ENCODE measurements around the gene ZNF558. TPM values are rescaled to one million over a fixed set of nuclear protein-coding genes. Genes with fewer than 3 reads are reported as not detected.

ZNF558 gene
- 10 to 100 TPM; 20.4 to 63.1 (median 30.3) TPM for total RNA-seq
- polyA plus RNA-seq: 10 to 100 TPM in 1 of 3 donors, 1 to 10 TPM in 2; 6.0 to 16.9 (median 7.8) TPM
- long read RNA-seq, donor 1, full-length matches to known transcripts: 1 of 1 reads
- long read RNA-seq, donor 1, partial matches to known transcripts: 0 of 1 reads
- long read RNA-seq, donor 1, other reads (novel, unspliced or antisense): 0 of 1 reads
- long read RNA-seq, donor 2, partial matches to known transcripts: 0 of 1 reads
- long read RNA-seq, donor 2, other reads (novel, unspliced or antisense): 0 of 1 reads
- long read RNA-seq, donor 3, partial matches to known transcripts: 0 of 1 reads
- long read RNA-seq, donor 3, other reads (novel, unspliced or antisense): 0 of 1 reads
- long read RNA-seq, donor 4: 0 reads
- long read RNA-seq, donor 5, full-length matches to known transcripts: 2 of 2 reads
- long read RNA-seq, donor 5, partial matches to known transcripts: 0 of 2 reads
- long read RNA-seq, donor 5, other reads (novel, unspliced or antisense): 0 of 2 reads
- long read RNA-seq, donor 6, full-length matches to known transcripts: 5 of 5 reads
- long read RNA-seq, donor 6, partial matches to known transcripts: 0 of 5 reads
- long read RNA-seq, donor 6, other reads (novel, unspliced or antisense): 0 of 5 reads
- long read RNA-seq, donor 7: 0 reads
- long read RNA-seq, donor 8, full-length matches to known transcripts: 1 of 1 reads
- long read RNA-seq, donor 8, partial matches to known transcripts: 0 of 1 reads
- long read RNA-seq, donor 8, other reads (novel, unspliced or antisense): 0 of 1 reads
- long read RNA-seq, donor 9: 0 reads
- long read RNA-seq, donor 10, full-length matches to known transcripts: 3 of 3 reads
- long read RNA-seq, donor 10, partial matches to known transcripts: 0 of 3 reads
- long read RNA-seq, donor 10, other reads (novel, unspliced or antisense): 0 of 3 reads

DNA sequence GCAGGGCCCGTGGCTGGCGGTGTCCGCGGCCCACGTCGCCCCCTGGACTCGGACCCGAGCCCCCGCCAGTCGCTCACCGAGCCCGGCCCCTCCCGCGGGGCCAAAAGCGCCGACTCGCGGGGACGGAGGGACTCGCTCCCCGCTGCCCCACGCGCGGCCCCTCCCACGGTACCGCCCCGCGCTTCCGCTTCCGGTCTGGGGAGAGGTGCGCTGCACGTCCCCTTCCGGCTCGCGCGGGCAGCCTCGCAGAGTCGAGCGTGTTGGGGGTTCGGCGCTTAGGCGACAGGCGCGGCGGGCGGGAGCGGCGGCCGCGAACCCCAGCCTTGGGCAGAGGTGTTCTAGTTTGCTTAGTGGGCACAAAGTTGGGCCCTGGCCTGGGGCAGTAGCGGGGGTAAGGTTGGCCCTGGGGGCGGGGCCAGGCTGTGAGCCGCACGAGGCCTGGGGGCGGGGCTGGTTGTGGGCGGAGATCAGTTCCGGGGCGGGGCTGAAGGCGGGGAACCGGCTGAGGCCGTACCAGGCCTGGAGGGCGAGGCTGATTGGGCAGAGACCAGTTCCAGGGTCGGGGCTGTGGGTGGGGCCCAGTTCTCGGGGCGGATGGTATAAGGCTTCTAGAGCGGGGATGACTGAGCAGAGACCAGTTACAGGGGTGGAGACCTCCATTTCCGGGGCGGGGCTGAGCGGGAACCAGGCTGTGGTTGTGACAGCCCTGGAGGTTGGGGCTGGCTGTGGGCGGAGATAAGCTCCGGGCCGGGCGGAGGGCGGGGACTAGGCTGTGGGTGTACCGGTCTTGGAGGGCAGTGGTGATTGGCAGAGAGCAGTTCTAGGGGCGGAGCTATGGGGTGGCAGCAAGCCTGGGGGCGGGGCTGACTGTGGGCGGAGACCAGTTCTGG is at the start of gene ZNF558, which contains the start of gene MBD3L1:
Gene ZNF558 (minus strand): TSS at position 173 of the 890 bp plus-strand sequence. CDS start 9,645 bp downstream, outside the sequence.
Gene MBD3L1 (plus strand): TSS at position 246 of the 890 bp plus-strand sequence. CDS start 10,302 bp downstream, outside the sequence.
- peak within 1 kb of the TSS; percentile 71 to 96 (median 79) for H3K4me3 ChIP-seq
- TF ChIP-seq EP300 (IDR thresholded peaks at IDR 0.05): no peak
- TF ChIP-seq CTCF (IDR thresholded peaks at IDR 0.05): peak in 2 of 7 experiments; percentile 17 to 58
- peak in 1 of 4 donors; percentile 41 for TF ChIP-seq POLR2A (IDR thresholded peaks at IDR 0.05)
- peak; percentile 72 to 97 (median 93) for TF ChIP-seq POLR2AphosphoS5 (IDR thresholded peaks at IDR 0.05)
- peaks cover 0 to 32% (median 29%) of the 10 kb centered on the region in 4 donors for H3K36me3 ChIP-seq
- H3K27me3 ChIP-seq: no peaks in the 10 kb centered on the region
- 0 to 1% (median 1%) methylated on average over 25 to 78 of the region's 78 CpGs for WGBS, 5 donors
- H3K4me1 ChIP-seq: peaks cover 5 to 19% (median 13%) of the 10 kb centered on the region in 4 donors
- intact Hi-C loops (cut with DNase I; ENCODE audit: low total_unique reads): no loop called here
- peak within 1 kb of the TSS; percentile 91 to 96 (median 95) for H3K27ac ChIP-seq
- no peaks in the 10 kb centered on the region for H3K9me3 ChIP-seq
- peak; percentile 97 to 99 for DNase-seq

- Histone ChIP-seq H3K36me3 (no peaks in the 10 kb centered on the region), H3K4me1 (no peaks in the 10 kb centered on the region), H3K9me3 (peaks cover 0 to 32% (median 26%) of the 10 kb centered on the region in 4 donors), H3K27me3 (peaks cover 0 to 17% (median 0%) of the 10 kb centered on the region in 3 donors), H3K27ac (no peak overlapping the region), H3K4me3 (no peak overlapping the region)
- TF ChIP-seq EP300 (IDR thresholded peaks at IDR 0.05) (no peak), POLR2AphosphoS5 (IDR thresholded peaks at IDR 0.05) (no peak), CTCF (IDR thresholded peaks at IDR 0.05) (no peak), POLR2A (IDR thresholded peaks at IDR 0.05) (no peak)
- DNase-seq: no peak
- intact Hi-C loops (cut with DNase I; ENCODE audit: low total_unique reads): no loop called here
Measured at GRCh38 chr19:8881512-8881911, 49.4 kb upstream of the ZNF558 start.

DNA sequence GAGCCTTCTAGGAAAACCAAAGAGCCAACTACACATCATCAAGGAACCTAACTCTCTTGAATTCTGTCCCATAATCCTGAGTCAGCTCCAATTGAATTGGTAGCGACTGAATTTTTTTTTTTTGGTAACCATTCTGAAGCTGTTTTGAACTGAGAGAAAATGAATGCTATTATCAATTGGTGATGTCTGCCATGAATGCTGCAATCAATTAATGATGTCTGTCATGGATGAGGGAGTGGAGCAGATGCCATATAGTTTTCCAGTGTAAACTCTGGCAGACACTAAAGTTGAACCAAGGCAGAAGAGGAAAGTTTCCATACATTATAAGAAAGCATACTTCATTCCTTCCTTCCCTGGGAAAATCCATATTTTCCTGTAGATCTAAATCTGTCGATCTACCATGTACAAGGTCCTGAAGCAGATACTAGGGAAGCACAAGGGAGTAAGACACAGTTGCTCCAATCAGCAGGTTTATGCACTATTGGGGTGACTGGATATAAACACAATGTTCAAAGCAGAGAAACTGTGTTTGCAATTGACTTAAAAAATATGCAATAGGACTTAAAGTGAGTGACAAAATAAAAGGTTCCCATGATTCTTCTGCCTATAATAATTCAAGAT is 48.9 kb upstream of the ZNF558 start:
- no peak overlapping the region for H3K4me3 ChIP-seq
- WGBS, 5 donors: 65 to 84% (median 70%) methylated on average over 2 of the region's 2 CpGs
- no peaks in the 10 kb centered on the region for H3K4me1 ChIP-seq
- no peaks in the 10 kb centered on the region for H3K36me3 ChIP-seq
- no peak overlapping the region for H3K27ac ChIP-seq
- H3K9me3 ChIP-seq: peaks cover 0 to 32% (median 26%) of the 10 kb centered on the region in 4 donors
- DNase-seq: no peak
- TF ChIP-seq POLR2A (IDR thresholded peaks at IDR 0.05): no peak
- no peak for TF ChIP-seq CTCF (IDR thresholded peaks at IDR 0.05)
- no peak for TF ChIP-seq POLR2AphosphoS5 (IDR thresholded peaks at IDR 0.05)
- no peak for TF ChIP-seq EP300 (IDR thresholded peaks at IDR 0.05)
- H3K27me3 ChIP-seq: peaks cover 0 to 17% (median 0%) of the 10 kb centered on the region in 3 donors
- intact Hi-C loops (cut with DNase I; ENCODE audit: low total_unique reads): no loop called here

Measured in stomach (tissue), 19 donors.